Skin epidermis (tissue), 12 donors: ENCODE data around the gene NAA30.
"Not testable (repeated sequence)": the region's sequence is repeated elsewhere in the genome, so short reads cannot be mapped to it uniquely, and the experiment has no call there.

ENCODE experiments used
- H3K27ac ChIP-seq, 21 experiments: fragments of 200-600 bp; sonication (generic) in 11 of 21; one replicate each; pipeline ENCODE4 v1.5.0; 2020; ENCODE audit warnings: mild to moderate bottlenecking in 3 of 21, inconsistent platforms in 2 of 21, moderate library complexity in 2 of 21
- H3K4me3 ChIP-seq, 7 experiments: fragments of 200-600 bp; sonication (generic) in 2 of 7; one replicate each; pipeline ENCODE4 v1.5.0; 2020; ENCODE audit warnings: inconsistent platforms in 2 of 7, mild to moderate bottlenecking in 2 of 7, moderate library complexity in 1 of 7

Gene NAA30

GRCh38 chr14:57390037-57390805, at the start of gene NAA30:
Gene NAA30, plus strand, starts transcription at chr14:57390586. Its CDS starts 372 bp downstream, at chr14:57390958.
- Histone ChIP-seq H3K4me3 (peak within 1 kb of the TSS; percentile 61 to 93 (median 85)), H3K27ac (peak within 1 kb of the TSS; percentile 79 to 97 (median 92))

GRCh38 chr14:57343545-57344297, 46.7 kb upstream of the NAA30 start:
- not testable (repeated sequence) for H3K27ac ChIP-seq
- peak overlapping the region in 2 of 7 experiments; percentile 7 to 16 for H3K4me3 ChIP-seq

- Histone ChIP-seq H3K27ac (no peak overlapping the region), H3K4me3 (no peak overlapping the region)
Measured at GRCh38 chr14:57345106-57345505, 45.3 kb upstream of the NAA30 start.

GRCh38 chr14:57346741-57347140, 43.6 kb upstream of the NAA30 start:
- Histone ChIP-seq H3K27ac (no peak overlapping the region), H3K4me3 (no peak overlapping the region)

- Histone ChIP-seq H3K4me3 (no peak overlapping the region), H3K27ac (no peak overlapping the region)
Measured at GRCh38 chr14:57352396-57353170, 37.8 kb upstream of the NAA30 start.

GRCh38 chr14:57355081-57355800, 35.1 kb upstream of the NAA30 start:
- H3K4me3 ChIP-seq = no peak overlapping the region
- H3K27ac ChIP-seq = no peak overlapping the region

GRCh38 chr14:57362361-57362760, 28.0 kb upstream of the NAA30 start:
- Histone ChIP-seq H3K4me3 (no peak overlapping the region), H3K27ac (no peak overlapping the region)

- Histone ChIP-seq H3K27ac (no peak overlapping the region), H3K4me3 (no peak overlapping the region)
Measured at GRCh38 chr14:57364659-57365450, 25.5 kb upstream of the NAA30 start.

- not testable (repeated sequence) for H3K4me3 ChIP-seq, H3K27ac ChIP-seq
Measured at GRCh38 chr14:57370187-57370586, 20.2 kb upstream of the NAA30 start.

GRCh38 chr14:57371013-57371412, 19.4 kb upstream of the NAA30 start:
- no peak overlapping the region for H3K4me3 ChIP-seq
- no peak overlapping the region for H3K27ac ChIP-seq

- H3K27ac ChIP-seq = no peak overlapping the region
- H3K4me3 ChIP-seq = no peak overlapping the region
Measured at GRCh38 chr14:57375156-57375555, 15.2 kb upstream of the NAA30 start.

- Histone ChIP-seq H3K27ac (no peak overlapping the region), H3K4me3 (no peak overlapping the region)
Measured at GRCh38 chr14:57378661-57379060, 11.7 kb upstream of the NAA30 start.

GRCh38 chr14:57380935-57381334, 9.5 kb upstream of the NAA30 start:
- H3K27ac ChIP-seq = no peak overlapping the region

GRCh38 chr14:57382283-57382682, 8.1 kb upstream of the NAA30 start:
- Histone ChIP-seq H3K27ac (no peak overlapping the region), H3K4me3 (no peak overlapping the region)

More at GRCh38 chr14:57380935-57381334, 9.5 kb upstream of the NAA30 start:
- H3K4me3 ChIP-seq = no peak overlapping the region

GRCh38 chr14:57383125-57383745, 7.2 kb upstream of the NAA30 start:
- H3K27ac ChIP-seq = no peak overlapping the region
- no peak overlapping the region for H3K4me3 ChIP-seq

- Histone ChIP-seq H3K27ac (no peak overlapping the region), H3K4me3 (no peak overlapping the region)
Measured at GRCh38 chr14:57388067-57388466, 2.3 kb upstream of the NAA30 start.

- peak overlapping the region; percentile 61 to 93 (median 85) for H3K4me3 ChIP-seq
- H3K27ac ChIP-seq = peak overlapping the region; percentile 13 to 97 (median 92)
Measured at GRCh38 chr14:57389646-57390036, 745 bp upstream of the NAA30 start.

- Histone ChIP-seq H3K4me3 (peak overlapping the region; percentile 61 to 93 (median 85)), H3K27ac (peak overlapping the region; percentile 79 to 97 (median 92))
Measured at GRCh38 chr14:57390806-57391516, 575 bp downstream of the NAA30 start.
